LNCAP (cell line): ENCODE measurements around the gene RBM48.

ENCODE experiments used
- TF ChIP-seq, protein P1 (sequence below): fragments of 450-650 bp; IDR thresholded peaks from 2 replicates; pipeline ENCODE4 v1.5.1; 2017; ENCODE audit warnings: mild to moderate bottlenecking

RBM48 gene

DNA sequence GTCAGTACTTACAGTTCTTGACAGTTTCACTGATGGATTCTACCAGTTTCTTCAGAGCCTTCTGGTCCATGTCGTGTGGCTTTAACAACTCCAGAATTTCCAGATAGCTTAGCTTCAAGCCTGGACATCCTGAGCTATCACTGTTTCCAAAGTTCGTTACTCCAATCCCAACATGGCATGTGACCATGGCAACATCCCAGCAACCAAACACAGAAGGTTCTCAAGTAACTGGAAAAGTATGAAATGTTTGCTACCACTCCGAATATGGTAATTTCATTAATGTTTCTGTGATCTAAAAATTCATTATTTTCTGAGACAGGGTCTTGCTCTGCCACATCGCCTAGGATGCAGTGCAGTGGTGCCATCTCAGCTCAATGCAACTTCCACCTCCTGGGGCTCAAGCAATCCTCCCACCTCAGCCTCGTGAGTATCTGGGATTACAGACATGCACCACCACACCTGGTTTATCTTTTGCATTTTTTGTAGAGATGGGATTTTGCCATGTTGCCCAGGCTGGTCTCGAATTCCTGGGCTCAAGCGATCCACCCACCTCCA lies 29.3 kb downstream of the RBM48 start:
- TF ChIP-seq, protein P1, sequence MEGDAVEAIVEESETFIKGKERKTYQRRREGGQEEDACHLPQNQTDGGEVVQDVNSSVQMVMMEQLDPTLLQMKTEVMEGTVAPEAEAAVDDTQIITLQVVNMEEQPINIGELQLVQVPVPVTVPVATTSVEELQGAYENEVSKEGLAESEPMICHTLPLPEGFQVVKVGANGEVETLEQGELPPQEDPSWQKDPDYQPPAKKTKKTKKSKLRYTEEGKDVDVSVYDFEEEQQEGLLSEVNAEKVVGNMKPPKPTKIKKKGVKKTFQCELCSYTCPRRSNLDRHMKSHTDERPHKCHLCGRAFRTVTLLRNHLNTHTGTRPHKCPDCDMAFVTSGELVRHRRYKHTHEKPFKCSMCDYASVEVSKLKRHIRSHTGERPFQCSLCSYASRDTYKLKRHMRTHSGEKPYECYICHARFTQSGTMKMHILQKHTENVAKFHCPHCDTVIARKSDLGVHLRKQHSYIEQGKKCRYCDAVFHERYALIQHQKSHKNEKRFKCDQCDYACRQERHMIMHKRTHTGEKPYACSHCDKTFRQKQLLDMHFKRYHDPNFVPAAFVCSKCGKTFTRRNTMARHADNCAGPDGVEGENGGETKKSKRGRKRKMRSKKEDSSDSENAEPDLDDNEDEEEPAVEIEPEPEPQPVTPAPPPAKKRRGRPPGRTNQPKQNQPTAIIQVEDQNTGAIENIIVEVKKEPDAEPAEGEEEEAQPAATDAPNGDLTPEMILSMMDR, result no peak

DNA sequence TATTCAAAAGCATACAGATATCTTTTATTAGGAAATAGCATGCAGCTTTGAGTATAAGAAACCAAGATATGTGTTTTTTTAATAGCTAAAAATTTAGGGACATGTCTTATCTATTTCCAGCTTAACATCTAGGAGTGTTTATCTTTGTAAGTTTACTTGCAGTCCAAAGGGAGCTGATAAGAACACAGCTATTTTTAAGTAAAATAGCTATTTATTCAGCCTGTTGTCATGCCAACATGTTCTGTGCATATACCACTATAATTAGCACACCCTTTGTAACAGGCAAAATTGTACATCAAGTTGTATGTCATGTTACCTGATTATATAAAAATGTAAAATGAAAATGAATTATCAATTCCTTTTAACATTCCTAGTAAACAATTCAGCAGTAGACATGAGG lies 32.0 kb downstream of the RBM48 start:
- TF ChIP-seq, protein P1, result no peak

DNA sequence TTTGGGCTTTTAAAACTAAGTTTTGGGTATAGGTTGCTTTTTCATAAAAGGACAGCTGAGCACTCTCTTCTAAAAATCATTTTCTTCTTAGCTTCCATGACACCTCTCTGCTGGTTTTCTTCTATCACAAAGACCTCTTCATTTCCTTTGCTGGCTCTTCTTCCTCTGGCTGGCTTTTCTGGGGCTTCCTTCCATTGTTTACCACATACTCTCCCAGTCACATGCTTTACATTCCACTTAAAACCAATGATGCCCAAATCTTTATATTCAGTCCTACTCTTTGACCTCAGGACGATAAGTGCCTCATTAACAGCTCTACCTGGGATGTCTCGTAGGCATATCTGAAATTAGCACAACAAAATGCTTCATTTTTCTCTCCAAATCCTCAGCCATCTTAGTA lies 34.8 kb downstream of the RBM48 start:
- TF ChIP-seq, protein P1, result no peak

DNA sequence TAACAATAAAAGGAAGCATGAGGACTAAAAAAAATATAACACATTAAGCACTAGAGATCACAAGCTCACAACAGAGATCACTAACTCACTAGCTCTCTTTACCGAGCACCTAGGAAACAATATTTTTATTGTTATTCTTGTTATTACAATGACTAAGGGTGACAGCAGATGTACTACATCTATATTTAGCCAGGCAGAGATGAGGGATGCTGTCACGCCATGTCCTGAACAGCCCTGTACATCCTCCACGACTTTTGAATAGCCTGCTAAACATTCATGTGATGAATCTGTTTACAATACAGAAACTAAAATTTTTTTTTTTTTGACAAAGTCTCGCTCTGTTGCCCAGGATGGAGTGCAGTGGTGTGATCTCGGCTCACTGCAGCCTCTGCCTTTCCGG lies 38.9 kb downstream of the RBM48 start:
- TF ChIP-seq, protein P1, result no peak

DNA sequence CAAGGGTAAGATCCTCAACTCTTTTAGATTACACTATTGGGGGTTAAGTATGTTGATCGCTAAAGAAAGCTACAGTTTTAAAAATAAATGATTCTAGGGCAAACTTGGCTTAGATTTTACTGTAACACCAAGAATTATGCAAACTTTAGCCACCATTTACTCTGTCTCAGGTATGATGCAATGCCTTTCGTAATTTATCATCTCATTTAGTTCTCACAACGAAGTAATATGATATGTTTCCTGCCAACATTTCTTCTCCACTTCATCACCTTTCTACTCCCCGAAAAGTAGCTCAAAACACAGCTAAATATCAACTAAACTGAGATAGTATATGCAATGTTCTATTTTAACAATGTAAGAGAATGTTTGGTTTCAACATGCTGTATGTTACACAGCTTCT lies 40.5 kb downstream of the RBM48 start:
- TF ChIP-seq, protein P1, result no peak

DNA sequence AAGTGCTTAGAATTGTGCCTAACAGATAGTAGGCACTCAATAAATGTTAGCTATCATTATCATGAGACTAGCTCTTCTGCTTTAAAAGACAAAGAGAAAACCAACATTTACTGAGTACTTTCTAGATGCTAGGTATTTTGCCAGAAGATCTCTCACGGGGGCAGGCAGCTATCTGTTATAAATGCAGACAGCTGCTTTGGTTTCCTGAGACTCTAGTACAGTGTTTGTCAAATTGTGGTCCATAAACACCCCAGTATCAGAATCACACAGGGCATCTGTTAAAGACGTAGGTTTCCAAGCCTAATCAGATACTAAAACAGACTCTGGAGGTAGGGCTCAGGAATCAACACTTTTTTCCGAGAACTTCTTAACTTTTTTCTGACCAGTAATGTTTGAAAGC lies 47.7 kb downstream of the RBM48 start:
- TF ChIP-seq, protein P1, result no peak

DNA sequence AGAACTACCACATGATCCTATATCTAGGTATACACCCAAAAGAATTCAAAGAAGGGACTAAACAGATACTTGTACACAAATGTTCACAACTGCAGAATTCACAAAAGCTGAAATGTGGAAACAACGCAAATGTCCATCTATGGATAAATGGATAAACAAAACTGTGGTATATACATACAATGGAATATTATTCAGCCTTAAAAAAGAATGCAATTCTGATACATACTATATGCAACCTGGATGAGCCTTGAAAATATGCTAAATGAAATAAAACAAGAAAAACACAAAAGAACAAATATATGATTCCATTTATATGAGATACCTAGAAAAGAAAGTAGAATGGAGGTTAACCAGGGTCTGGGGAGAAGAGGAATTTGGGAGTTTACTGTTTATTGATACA lies 54.4 kb downstream of the RBM48 start:
- TF ChIP-seq, protein P1, result no peak

DNA sequence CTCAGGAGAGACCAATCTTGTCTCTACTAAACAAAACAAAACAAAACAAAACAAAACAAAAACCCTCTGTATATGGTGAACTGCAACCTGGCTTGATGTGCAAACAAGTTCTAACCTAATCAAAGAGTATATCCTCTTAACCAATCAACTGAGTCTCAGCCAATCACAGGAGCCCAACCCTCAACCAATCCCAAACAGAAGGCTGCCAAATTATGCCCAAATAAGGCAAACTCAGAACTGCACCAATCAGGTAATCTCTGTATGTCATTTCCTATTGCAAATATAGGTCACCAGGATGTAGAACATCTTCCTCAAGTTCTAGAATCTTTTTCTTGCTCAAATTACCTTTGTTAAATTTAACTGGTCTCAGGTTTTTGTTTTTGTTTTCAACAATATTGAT lies 56.4 kb downstream of the RBM48 start:
- TF ChIP-seq, protein P1, result no peak
